HG02610 (cell line): ENCODE measurements around the gene CDC42BPA.
"Not testable (repeated sequence)": the region's sequence is repeated elsewhere in the genome, so short reads cannot be mapped to it uniquely, and the experiment has no call there.

ENCODE experiments used
- ATAC-seq: cut with Tn5 transposase; IDR thresholded peaks from one replicate; pipeline ENCODE4 v1.9.1; 2021; ENCODE audit warnings: mild to moderate bottlenecking, moderate library complexity; ENCODE audit not compliant: unreplicated experiment

CDC42BPA gene

GRCh38 chr1:227308367-227309336, 9.6 kb downstream of the CDC42BPA start:
- no peak for ATAC-seq

GRCh38 chr1:227306689-227307088, 11.6 kb downstream of the CDC42BPA start:
- ATAC-seq: no peak

- no peak for ATAC-seq
Observed at GRCh38 chr1:227305894-227306626, 12.2 kb downstream of the CDC42BPA start.

DNA sequence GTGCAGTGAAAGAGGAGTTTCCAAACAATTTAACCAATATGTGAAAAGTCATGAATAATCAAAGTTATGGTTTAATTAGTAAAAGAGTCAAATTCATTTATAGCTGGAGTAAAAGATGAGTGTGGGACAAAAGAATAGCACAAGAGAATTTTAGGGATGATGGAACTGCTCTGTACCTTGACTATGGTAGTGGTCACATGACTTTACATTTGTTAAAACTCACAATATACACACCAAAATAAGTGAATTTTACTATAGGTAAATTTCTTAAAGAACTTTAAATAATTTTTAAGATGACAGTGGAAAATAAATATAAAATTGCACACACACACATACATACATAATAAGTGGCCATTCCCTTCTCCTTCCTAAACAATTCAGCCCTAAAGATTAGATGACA, 13.6 kb downstream of the CDC42BPA start:
- no peak for ATAC-seq

- no peak for ATAC-seq
Observed at GRCh38 chr1:227303662-227304061, 14.6 kb downstream of the CDC42BPA start.

GRCh38 chr1:227300682-227301081, 17.6 kb downstream of the CDC42BPA start:
- no peak for ATAC-seq

DNA sequence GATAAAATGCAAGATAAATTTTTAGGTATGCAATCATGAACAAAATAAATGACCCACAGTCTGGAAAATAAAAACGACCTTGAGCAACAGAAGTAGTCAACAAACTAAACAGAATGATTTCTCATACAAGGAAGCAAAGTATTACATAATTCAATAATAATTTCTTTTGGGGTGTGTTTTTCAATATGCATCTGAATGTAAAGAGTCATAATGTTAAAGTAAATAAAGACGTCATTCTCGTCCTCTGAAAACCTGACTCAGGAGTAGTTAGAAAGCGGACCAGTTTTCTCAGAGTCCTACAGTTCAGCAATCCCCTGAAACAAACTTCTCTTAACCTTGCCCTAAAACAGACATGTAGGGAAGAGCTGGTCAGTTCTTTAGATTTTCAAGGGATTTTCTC, 18.6 kb downstream of the CDC42BPA start:
- no peak for ATAC-seq

- no peak for ATAC-seq
Observed at GRCh38 chr1:227299241-227299627, 19.1 kb downstream of the CDC42BPA start.

DNA sequence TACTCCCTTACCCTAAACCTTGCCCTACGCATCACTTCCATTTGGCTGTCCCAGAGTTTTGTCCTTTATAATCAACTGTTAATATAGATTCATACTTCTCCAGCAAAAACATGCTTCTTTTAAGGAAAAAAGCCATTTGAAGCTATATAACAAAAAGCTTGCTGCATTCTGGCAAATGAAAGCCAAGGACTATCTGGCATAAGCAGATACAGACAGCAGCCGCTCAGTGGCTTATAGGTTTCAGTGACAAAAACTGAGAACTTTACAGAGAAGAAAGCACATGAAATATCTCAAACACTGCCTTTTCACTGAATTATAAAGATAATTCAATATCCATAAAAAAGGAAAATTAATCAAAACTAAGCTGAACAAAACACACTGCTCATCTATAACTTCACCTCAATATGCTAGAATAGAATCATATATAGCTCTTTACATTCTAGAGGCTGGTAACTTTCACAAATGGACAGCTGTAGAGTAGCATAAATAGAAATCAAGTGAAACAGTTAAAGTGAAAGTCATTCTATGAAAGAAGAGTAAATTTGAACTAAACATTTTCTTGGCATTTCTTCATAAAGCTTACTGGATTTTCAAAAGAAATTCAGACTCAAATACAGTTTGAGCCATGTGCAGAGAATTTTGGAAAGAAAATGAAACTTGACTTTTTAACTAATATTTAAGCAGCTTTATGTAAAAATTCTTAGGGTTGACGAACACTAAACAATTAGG, 19.6 kb downstream of the CDC42BPA start:
- no peak for ATAC-seq

DNA sequence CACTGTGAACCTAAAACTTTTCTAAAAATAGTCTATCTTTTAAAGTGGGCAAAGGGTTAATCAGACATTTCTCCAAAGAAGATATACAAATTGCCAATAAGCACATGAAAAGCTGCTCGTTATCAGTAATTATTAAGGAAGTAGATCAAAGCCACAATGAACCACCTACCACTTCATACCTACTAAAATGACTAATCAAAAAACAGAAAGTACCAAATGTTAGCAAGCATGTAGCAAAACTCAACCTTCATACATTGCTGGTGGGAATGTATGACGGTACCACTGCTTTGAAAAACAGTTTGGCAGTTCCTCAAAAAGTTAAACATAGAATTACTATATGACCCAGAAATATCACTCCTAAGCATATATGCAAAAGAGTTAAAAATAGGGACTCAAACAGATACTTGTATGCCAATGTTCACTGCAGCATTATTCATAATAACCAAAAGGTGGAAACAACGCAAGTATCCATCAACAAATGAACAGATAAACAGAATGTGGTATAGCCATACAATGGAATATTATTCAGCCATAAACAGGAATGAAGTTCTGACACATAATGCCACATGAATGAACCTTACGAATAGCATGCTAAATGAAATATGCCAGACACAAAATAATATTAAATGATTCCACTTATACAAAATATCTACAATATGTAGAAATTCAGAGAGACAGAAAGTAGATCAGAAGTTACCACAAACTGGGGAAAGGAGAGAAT, 21.1 kb downstream of the CDC42BPA start:
- ATAC-seq: no peak

DNA sequence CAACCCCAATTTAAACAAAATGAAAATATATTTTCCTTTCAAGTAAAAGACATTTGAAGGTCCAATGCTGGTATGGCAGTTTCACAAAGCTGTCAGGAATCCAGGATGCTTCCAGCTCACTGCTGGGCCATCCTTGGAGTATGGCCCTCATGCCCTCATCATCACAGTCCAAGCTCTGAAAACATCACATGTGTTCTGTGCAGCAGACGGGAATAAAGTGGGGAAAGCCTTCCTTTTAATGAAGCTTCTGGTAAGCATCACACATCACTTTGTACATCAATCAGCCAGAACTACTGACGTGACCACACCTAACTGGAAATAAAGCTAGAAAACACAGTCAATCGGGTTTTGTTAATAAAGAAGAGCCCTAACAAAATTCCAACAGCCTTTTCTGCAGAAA, 22.7 kb downstream of the CDC42BPA start:
- no peak for ATAC-seq

GRCh38 chr1:227285745-227286144, 32.5 kb downstream of the CDC42BPA start:
- no peak for ATAC-seq

DNA sequence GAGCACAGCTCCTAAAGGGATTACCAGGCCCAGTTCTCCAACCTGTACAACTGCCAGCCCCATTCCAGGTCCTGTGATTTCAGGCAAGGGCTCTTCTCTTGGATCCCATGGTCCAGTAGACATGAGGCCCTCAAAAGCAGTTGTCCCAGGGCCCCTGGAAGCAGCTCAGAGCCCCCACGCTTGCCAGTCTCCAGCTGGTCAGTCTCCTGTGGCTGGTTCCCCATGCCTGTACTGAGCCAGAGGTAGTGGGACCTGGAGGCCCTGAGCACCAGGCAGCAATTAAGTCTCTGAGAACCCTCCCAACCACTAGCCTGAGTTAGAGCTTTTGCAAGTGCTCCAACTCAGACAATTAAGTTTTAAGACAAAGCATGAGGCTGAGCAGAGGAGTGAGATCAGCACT, 36.9 kb downstream of the CDC42BPA start:
- ATAC-seq: no peak

- no peak for ATAC-seq
Observed at GRCh38 chr1:227280836-227281235, 37.5 kb downstream of the CDC42BPA start.

GRCh38 chr1:227276156-227276693, 42.1 kb downstream of the CDC42BPA start:
- ATAC-seq: not testable (repeated sequence)

- no peak for ATAC-seq
Observed at GRCh38 chr1:227273557-227273956, 44.7 kb downstream of the CDC42BPA start.

DNA sequence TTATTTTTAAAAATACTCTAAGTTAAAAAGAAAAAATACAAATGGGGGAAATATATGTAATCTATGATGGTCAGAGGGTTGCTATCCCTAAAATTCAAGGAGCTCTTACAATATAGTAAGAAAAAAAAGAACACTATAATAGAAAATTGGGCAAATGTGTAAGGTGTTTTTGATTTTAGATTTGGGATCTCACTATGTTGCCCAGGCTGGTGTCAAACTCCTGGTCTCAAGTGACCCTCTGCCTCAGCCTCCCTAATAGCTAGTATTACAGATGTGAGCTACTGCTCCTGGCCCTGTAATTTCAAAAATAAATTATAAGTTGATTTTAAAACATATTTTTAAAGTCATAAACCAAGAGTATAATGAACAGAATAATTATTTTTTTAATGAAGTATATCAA, 45.9 kb downstream of the CDC42BPA start:
- ATAC-seq: no peak

GRCh38 chr1:227270554-227270953, 47.7 kb downstream of the CDC42BPA start:
- ATAC-seq: no peak

GRCh38 chr1:227268943-227269342, 49.3 kb downstream of the CDC42BPA start:
- ATAC-seq: no peak

- ATAC-seq: no peak
Observed at GRCh38 chr1:227265891-227266290, 52.4 kb downstream of the CDC42BPA start.
